Ovary (tissue), 9 donors: Measurements from ENCODE around the gene BACH2. TPM values are rescaled to one million over a fixed set of nuclear protein-coding genes. Genes with fewer than 3 reads are reported as not detected.

ENCODE experiments used
- DNase-seq, 5 donors: peaks; one replicate each; pipeline ENCODE4 v3.0.0-alpha.2; 2019 to 2020
- H3K27ac ChIP-seq, 2 donors: fragments of 200-600 bp; one replicate each; pipeline versions ENCODE4 v1.5.1 to v1.8.0; 2019 to 2022
- H3K27me3 ChIP-seq: fragments of 200-600 bp; one replicate; pipeline ENCODE4 v1.8.0; 2022
- H3K36me3 ChIP-seq: fragments of 200-600 bp; sonication (generic); one replicate; pipeline ENCODE4 v1.5.1; 2019
- H3K4me1 ChIP-seq: one replicate; pipeline ENCODE4 v1.8.1; 2013; ENCODE audit warnings: mild to moderate bottlenecking, moderate library complexity; ENCODE audit not compliant: insufficient read depth
- H3K4me3 ChIP-seq: fragments of 200-600 bp; sonication (generic); one replicate; pipeline ENCODE4 v1.5.1; 2017
- H3K9me3 ChIP-seq, 2 donors: fragments of 200-600 bp in 1 of 2; sonication (generic) in 1 of 2; one replicate each; pipeline versions ENCODE4 v1.5.1 to v1.8.1; 2013 to 2019; ENCODE audit warnings: mild to moderate bottlenecking in 1 of 2, moderate library complexity in 1 of 2
- CTCF ChIP-seq, 3 donors: fragments of 450-650 bp in 2 of 3; fragments of 200-600 bp in 1 of 3; IDR thresholded peaks; one replicate each; pipeline versions ENCODE4 v1.5.1 to v1.8.0; 2016 to 2022; ENCODE audit warnings: antibody characterized with exemption in 3 of 3, mild to moderate bottlenecking in 1 of 3
- EP300 ChIP-seq: sonication (generic); formaldehyde crosslinking; IDR thresholded peaks from one replicate; pipeline ENCODE4 v1.6.1; 2017; ENCODE audit warnings: antibody characterized with exemption
- POLR2A ChIP-seq: fragments of 450-650 bp; IDR thresholded peaks from one replicate; pipeline ENCODE4 v1.6.1; 2017; ENCODE audit warnings: antibody characterized with exemption, mild to moderate bottlenecking, moderate library complexity
- WGBS, 3 donors: extraction: QIAGEN DNeasy Blood & Tissue Kit in 1 of 3; methylation state at CpG; one replicate each; pipeline versions ENCODE4 v1.1.5 to v1.1.7; 2013 to 2017; 5-methylcytosine and 5-hydroxymethylcytosine counted together
- intact Hi-C, 4 donors: fragments of 100-400 bp; cut with DNase I; formaldehyde crosslinking; loops; one replicate each; pipeline versions ENCODE4 v1.11.0 to v1.15.1; 2022 to 2023
- polyA plus RNA-seq, 2 donors: library from polyadenylated mRNA; stranded (reverse); fragments of 200-250 nt in 1 of 2; fragments of 350-450 nt in 1 of 2; fragmentation: Illumina TruSeq in 1 of 2; extraction: RNeasy Lipid Tissue Mini Kit (QIAGEN cat#74804) in 1 of 2; gene quantifications; one replicate each; pipeline ENCODE4 v1.2.3, GENCODE V29; 2013 to 2014
- total RNA-seq, 7 donors: library from RNA; depleted of rRNA in 2 of 7; stranded (reverse); fragments of >200 nt in 2 of 7; fragmentation: NEBNext Ultra II Directional in 3 of 7; extraction: Animal tissue kit (Norgen Biotek cat#: 25700) in 3 of 7; gene quantifications; one replicate each; pipeline versions ENCODE4 v1.1.0 to v1.2.4, GENCODE V29; 2016 to 2023
- donor health status: DM: no; HTN: no; CAD: no; lungs with moderate emphysema.
- donor health status: DM: no; HTN: no; CAD: no.
- donor health status: Bipolar disorder and iron deficiency.
- donor health status: DM: yes; HTN: yes; CAD: no.
- donor health status: DM: no; HTN: no; CAD: no.
- donor health status: DM: yes; HTN: yes; CAD: no.

Gene BACH2
- total and polyA plus RNA-seq, 9 donors = 2.6 to 19.2 (median 10.5) TPM

DNA sequence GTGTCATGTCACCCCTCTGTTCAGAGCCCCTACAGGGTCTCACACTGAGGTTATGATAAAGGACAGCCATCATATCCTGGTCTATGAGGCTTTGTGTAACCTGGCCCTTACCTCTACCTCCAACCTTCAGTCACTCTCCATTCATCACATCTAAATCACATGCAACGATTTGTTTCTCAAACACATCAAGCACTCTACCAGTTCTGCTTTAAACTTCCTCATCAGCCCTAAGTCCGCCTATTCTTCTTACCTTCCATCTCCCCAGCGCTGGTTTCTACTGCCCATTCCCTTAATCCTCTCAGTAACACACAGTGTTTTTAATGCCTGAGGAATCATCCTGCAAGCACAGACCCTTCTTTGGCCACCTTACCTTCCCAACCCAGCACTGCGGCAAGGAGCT lies 17.9 kb upstream of the BACH2 start:
- Histone ChIP-seq H3K9me3 (no peaks in the 10 kb centered on the region), H3K4me3 (no peak overlapping the region), H3K27ac (no peak overlapping the region), H3K27me3 (no peaks in the 10 kb centered on the region), H3K4me1 (no peaks in the 10 kb centered on the region), H3K36me3 (no peaks in the 10 kb centered on the region)
- WGBS, 3 donors = 88 to 97% (median 92%) methylated on average over 4 of the region's 4 CpGs
- DNase-seq = no peak
- TF ChIP-seq CTCF (IDR thresholded peaks at IDR 0.05) = no peak
- TF ChIP-seq EP300 = no peak
- no peak for TF ChIP-seq POLR2A
- intact Hi-C loops = no loop called here

- TF ChIP-seq EP300 = no peak
- no peak for TF ChIP-seq POLR2A
- TF ChIP-seq CTCF (IDR thresholded peaks at IDR 0.05) = no peak
- 86 to 88% (median 88%) methylated on average over 4 of the region's 4 CpGs for WGBS, 3 donors
- H3K4me1 ChIP-seq = no peaks in the 10 kb centered on the region
- no peaks in the 10 kb centered on the region for H3K9me3 ChIP-seq
- H3K4me3 ChIP-seq = no peak overlapping the region
- DNase-seq = no peak
- intact Hi-C loops = no loop called here
- H3K27me3 ChIP-seq = no peaks in the 10 kb centered on the region
- no peaks in the 10 kb centered on the region for H3K36me3 ChIP-seq
- no peak overlapping the region for H3K27ac ChIP-seq
Observed at GRCh38 chr6:90311569-90311968, 14.9 kb upstream of the BACH2 start.

DNA sequence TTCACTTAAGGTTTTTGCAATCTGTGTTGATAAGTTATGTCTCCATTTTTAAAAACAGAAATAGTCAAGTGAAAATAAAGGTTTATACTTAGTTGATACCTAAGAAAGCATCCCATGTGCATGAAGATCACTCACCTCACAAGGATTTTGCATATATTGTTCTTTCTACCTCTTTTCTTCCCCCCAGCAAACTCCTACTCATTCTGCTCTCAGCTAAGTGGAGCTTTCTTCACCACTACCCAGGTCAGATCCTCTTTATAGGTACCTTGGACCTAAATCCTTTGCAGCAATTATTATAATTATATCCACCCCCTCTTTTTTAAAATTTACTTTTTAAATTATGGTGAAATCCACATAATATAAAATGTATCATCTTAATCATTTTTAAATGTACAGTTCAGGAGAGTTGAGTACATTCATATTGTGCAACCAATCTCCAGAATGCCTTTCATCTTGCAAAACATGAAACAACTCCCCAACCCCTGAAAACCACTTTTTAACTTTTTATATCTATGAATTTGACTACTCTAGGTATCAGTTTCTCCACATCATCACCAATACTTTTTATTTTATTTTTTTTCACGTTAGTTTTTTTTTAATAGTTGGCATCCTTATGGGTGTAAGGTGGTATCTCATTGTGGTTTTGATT lies 9.3 kb upstream of the BACH2 start:
- 50 to 54% (median 54%) methylated on average over 1 of the region's 1 CpG for WGBS, 3 donors
- no peak for DNase-seq
- Histone ChIP-seq H3K4me3 (no peak overlapping the region), H3K36me3 (no peaks in the 10 kb centered on the region), H3K27me3 (no peaks in the 10 kb centered on the region), H3K27ac (no peak overlapping the region), H3K9me3 (no peaks in the 10 kb centered on the region), H3K4me1 (no peaks in the 10 kb centered on the region)
- intact Hi-C loops = no loop called here
- TF ChIP-seq EP300 = no peak
- TF ChIP-seq CTCF (IDR thresholded peaks at IDR 0.05) = no peak
- no peak for TF ChIP-seq POLR2A

- Histone ChIP-seq H3K9me3 (no peaks in the 10 kb centered on the region), H3K27ac (no peak overlapping the region), H3K36me3 (no peaks in the 10 kb centered on the region), H3K27me3 (no peaks in the 10 kb centered on the region), H3K4me1 (no peaks in the 10 kb centered on the region), H3K4me3 (no peak overlapping the region)
- 81 to 85% (median 85%) methylated on average over 5 of the region's 5 CpGs for WGBS, 3 donors
- DNase-seq = no peak
- TF ChIP-seq EP300 (no peak), POLR2A (no peak), CTCF (IDR thresholded peaks at IDR 0.05) (no peak)
- intact Hi-C loops = no loop called here
Observed at GRCh38 chr6:90304308-90304707, 7.7 kb upstream of the BACH2 start.
